NCI-H2227 (cell line): ENCODE data around the gene ANKRD16.
A peak's percentile ranks its signal among the peaks of the same experiment; 100 is the strongest.
"Not testable (repeated sequence)": the region's sequence is repeated elsewhere in the genome, so short reads cannot be mapped to it uniquely, and the experiment has no call there.

Experiments used
- DNase-seq: peaks from one replicate; lab custom pipeline; 2025; ENCODE audit not compliant: unreplicated experiment; lab: John Stamatoyannopoulos, UW

ANKRD16 gene

GRCh38 chr10:5877041-5877440 lies 12.7 kb downstream of the ANKRD16 start:
- DNase-seq, result not testable (repeated sequence)

- DNase-seq, result peak; percentile 42
Measured at GRCh38 chr10:5876181-5876768, 13.4 kb downstream of the ANKRD16 start.

- peak; percentile 63 for DNase-seq
Measured at GRCh38 chr10:5873515-5873995, 16.1 kb downstream of the ANKRD16 start.

- DNase-seq, result no peak
Measured at GRCh38 chr10:5871596-5871995, 18.1 kb downstream of the ANKRD16 start.

GRCh38 chr10:5869156-5869555 lies 20.5 kb downstream of the ANKRD16 start:
- DNase-seq, result no peak

GRCh38 chr10:5868383-5868782 lies 21.3 kb downstream of the ANKRD16 start:
- not testable (repeated sequence) for DNase-seq

- DNase-seq, result peak; percentile 37
Measured at GRCh38 chr10:5867091-5867615, 22.5 kb downstream of the ANKRD16 start.

GRCh38 chr10:5866451-5867081 lies 23.1 kb downstream of the ANKRD16 start:
- DNase-seq, result not testable (repeated sequence)

GRCh38 chr10:5862981-5863685 lies 26.6 kb downstream of the ANKRD16 start:
- not testable (repeated sequence) for DNase-seq

- no peak for DNase-seq
Measured at GRCh38 chr10:5862360-5862961, 27.2 kb downstream of the ANKRD16 start.

- DNase-seq, result no peak
Measured at GRCh38 chr10:5860066-5860465, 29.6 kb downstream of the ANKRD16 start.

GRCh38 chr10:5858811-5859210 lies 30.9 kb downstream of the ANKRD16 start:
- DNase-seq, result no peak

- DNase-seq, result no peak
Measured at GRCh38 chr10:5856701-5857004, 33.0 kb downstream of the ANKRD16 start.

- DNase-seq, result no peak
Measured at GRCh38 chr10:5855979-5856700, 33.6 kb downstream of the ANKRD16 start.

- no peak for DNase-seq
Measured at GRCh38 chr10:5854131-5854475, 35.6 kb downstream of the ANKRD16 start.

- not testable (repeated sequence) for DNase-seq
Measured at GRCh38 chr10:5846667-5847066, 43.0 kb downstream of the ANKRD16 start.

GRCh38 chr10:5844345-5845055 lies 45.2 kb downstream of the ANKRD16 start:
- no peak for DNase-seq

GRCh38 chr10:5843686-5844344 lies 45.9 kb downstream of the ANKRD16 start:
- DNase-seq, result no peak

- no peak for DNase-seq
Measured at GRCh38 chr10:5841965-5842364, 47.7 kb downstream of the ANKRD16 start.
